Measurements from ENCODE around the gene CAPS. TPM values are rescaled to one million over a fixed set of nuclear protein-coding genes. Genes with fewer than 3 reads are reported as not detected.
A peak's percentile ranks its signal among the peaks of the same experiment; 100 is the strongest.

Gene CAPS
- total RNA-seq, 1 experiment from 2014 or later: 7.2 TPM

DNA sequence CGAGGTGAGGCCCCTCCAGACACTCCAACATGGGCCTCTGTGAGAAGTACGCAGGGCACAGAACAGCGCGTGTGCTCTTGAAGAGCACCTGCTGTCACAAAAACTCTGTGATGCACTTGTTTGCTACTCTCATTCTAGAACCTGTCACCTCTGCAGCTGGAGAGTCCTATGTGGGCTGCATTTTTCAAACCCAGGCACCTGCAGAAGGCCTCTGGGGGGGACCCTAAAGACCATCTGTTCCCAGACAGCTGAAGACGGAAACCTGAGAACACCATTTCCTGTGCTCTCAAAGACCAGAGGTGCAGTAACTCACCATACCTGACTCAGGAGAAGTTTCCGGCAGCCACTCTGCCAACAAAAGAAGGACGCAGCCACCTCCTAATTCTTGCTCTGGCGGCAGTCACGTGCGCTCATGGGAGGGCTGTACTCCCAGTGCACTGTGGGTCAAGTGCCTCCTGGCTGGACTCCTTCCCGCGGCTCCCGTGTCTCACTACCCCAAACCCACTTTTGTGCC lies 35.8 kb downstream of the CAPS start:
- peaks cover 4% of the 10 kb centered on the region for H3K36me3 ChIP-seq (ENCODE audit: control insufficient read depth, insufficient read depth, low read length)
- TF ChIP-seq CTCF (IDR thresholded peaks at IDR 0.05; ENCODE audit: insufficient read depth in 1 of 2, low read depth in 1 of 2, low read length in 1 of 2, severe bottlenecking in 1 of 2, unreplicated experiment in 1 of 2): no peak
- CTCF ChIA-PET: interaction anchor here (0.7 kb wide), 1 partner anchor 269 kb away, joined by 4 read pairs; no protein-coding TSS in a partner anchor
- peaks cover 7% of the 10 kb centered on the region for H3K4me1 Mint-ChIP-seq (ENCODE audit: low read depth, unreplicated experiment)
- POLR2A ChIA-PET: no interaction called here
- no peak overlapping the region for H3K4me3 Mint-ChIP-seq (ENCODE audit: unreplicated experiment)
- H3K27me3 Mint-ChIP-seq (ENCODE audit: insufficient read depth, unreplicated experiment): no peaks in the 10 kb centered on the region
- no TSS peak for BruUV-seq (replicated peaks)
- peaks cover 23% of the 10 kb centered on the region for H3K36me3 Mint-ChIP-seq (ENCODE audit: insufficient read depth, unreplicated experiment)
- peaks cover 12% of the 10 kb centered on the region for H3K4me1 ChIP-seq
- peak overlapping the region; percentile 56 for H3K27ac Mint-ChIP-seq (ENCODE audit: unreplicated experiment)
- H3K9me3 Mint-ChIP-seq (ENCODE audit: unreplicated experiment): no peaks in the 10 kb centered on the region
- H3K9me3 ChIP-seq: no peaks in the 10 kb centered on the region
- H3K27me3 ChIP-seq (replicated peaks; ENCODE audit: control insufficient read depth, insufficient read depth, low read length): no peaks in the 10 kb centered on the region
- no peak overlapping the region for H3K4me3 ChIP-seq (ENCODE audit: low read depth, low read length)
- DNase-seq: no peak
- intact Hi-C loops (cut with micrococcal nuclease; ENCODE audit: unreplicated experiment): no loop called here

DNA sequence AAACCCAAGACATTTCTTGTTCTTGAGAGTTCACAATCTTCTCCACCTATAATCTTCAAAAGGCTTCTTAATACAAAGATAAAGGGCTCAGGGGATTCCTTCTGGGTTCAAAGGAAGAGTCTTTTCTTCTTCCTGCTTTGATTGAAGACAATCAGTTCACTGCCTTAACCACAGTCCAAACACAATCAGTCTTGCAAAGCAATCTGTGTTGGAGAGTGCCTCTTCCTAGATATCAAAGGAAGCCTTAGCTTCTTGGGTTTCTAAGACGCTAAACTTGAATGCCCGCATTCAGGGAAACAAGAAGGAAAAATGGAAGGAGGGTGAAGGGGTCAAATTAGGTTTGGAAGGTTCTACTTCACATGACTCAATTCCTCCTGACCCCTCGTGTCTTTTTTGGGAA lies 36.7 kb downstream of the CAPS start:
- H3K4me1 ChIP-seq: peaks cover 17% of the 10 kb centered on the region
- DNase-seq: no peak
- no peaks in the 10 kb centered on the region for H3K9me3 ChIP-seq
- no peak for TF ChIP-seq CTCF (IDR thresholded peaks at IDR 0.05; ENCODE audit: insufficient read depth in 1 of 2, low read depth in 1 of 2, low read length in 1 of 2, severe bottlenecking in 1 of 2, unreplicated experiment in 1 of 2)
- Mint-ChIP-seq H3K4me3 (ENCODE audit: unreplicated experiment) (no peak overlapping the region), H3K4me1 (ENCODE audit: low read depth, unreplicated experiment) (peaks cover 7% of the 10 kb centered on the region), H3K27me3 (ENCODE audit: insufficient read depth, unreplicated experiment) (no peaks in the 10 kb centered on the region), H3K36me3 (ENCODE audit: insufficient read depth, unreplicated experiment) (peaks cover 20% of the 10 kb centered on the region), H3K9me3 (ENCODE audit: unreplicated experiment) (no peaks in the 10 kb centered on the region), H3K27ac (ENCODE audit: unreplicated experiment) (no peak overlapping the region)
- CTCF ChIA-PET: no interaction called here
- peaks cover 2% of the 10 kb centered on the region for H3K36me3 ChIP-seq (ENCODE audit: control insufficient read depth, insufficient read depth, low read length)
- H3K4me3 ChIP-seq (ENCODE audit: low read depth, low read length): no peak overlapping the region
- POLR2A ChIA-PET: no interaction called here
- H3K27me3 ChIP-seq (replicated peaks; ENCODE audit: control insufficient read depth, insufficient read depth, low read length): no peaks in the 10 kb centered on the region
- intact Hi-C loops (cut with micrococcal nuclease; ENCODE audit: unreplicated experiment): no loop called here
- no TSS peak for BruUV-seq (replicated peaks)

GRCh38 chr19:5951338-5951861 lies 37.3 kb downstream of the CAPS start:
- ChIA-PET CTCF (interaction anchor here (1.5 kb wide), 1 partner anchor 17 kb away, joined by 5 read pairs; no protein-coding TSS in a partner anchor), POLR2A (no interaction called here)
- BruUV-seq (replicated peaks): no TSS peak
- H3K9me3 Mint-ChIP-seq (ENCODE audit: unreplicated experiment): no peaks in the 10 kb centered on the region
- intact Hi-C loops (cut with micrococcal nuclease; ENCODE audit: unreplicated experiment): no loop called here
- no peaks in the 10 kb centered on the region for H3K27me3 ChIP-seq (replicated peaks; ENCODE audit: control insufficient read depth, insufficient read depth, low read length)
- TF ChIP-seq CTCF (IDR thresholded peaks at IDR 0.05; ENCODE audit: insufficient read depth in 1 of 2, low read depth in 1 of 2, low read length in 1 of 2, severe bottlenecking in 1 of 2, unreplicated experiment in 1 of 2): no peak
- no peak for DNase-seq
- H3K36me3 Mint-ChIP-seq (ENCODE audit: insufficient read depth, unreplicated experiment): peaks cover 15% of the 10 kb centered on the region
- H3K27me3 Mint-ChIP-seq (ENCODE audit: insufficient read depth, unreplicated experiment): no peaks in the 10 kb centered on the region
- H3K9me3 ChIP-seq: no peaks in the 10 kb centered on the region
- H3K4me1 ChIP-seq: peaks cover 17% of the 10 kb centered on the region
- H3K4me1 Mint-ChIP-seq (ENCODE audit: low read depth, unreplicated experiment): peaks cover 7% of the 10 kb centered on the region
- no peak overlapping the region for H3K4me3 Mint-ChIP-seq (ENCODE audit: unreplicated experiment)
- no peak overlapping the region for H3K4me3 ChIP-seq (ENCODE audit: low read depth, low read length)
- H3K27ac Mint-ChIP-seq (ENCODE audit: unreplicated experiment): no peak overlapping the region
- H3K36me3 ChIP-seq (ENCODE audit: control insufficient read depth, insufficient read depth, low read length): no peaks in the 10 kb centered on the region; the same call in 1 of the 2 replicates
